OCI-LY3 (cell line): ENCODE results near the gene PLD1.

Experiments
- H2AFZ ChIP-seq: fragments of 200-600, 300-600 bp; shearing (Covaris generic); 2 replicates; pipeline ENCODE4 v1.6.0; 2014; ENCODE audit warnings: antibody characterized with exemption, low read depth, low read length
- H3K27ac ChIP-seq: fragments of 200-600, 300-600 bp; sonication (generic); 2 replicates; pipeline ENCODE4 v1.5.1; 2014; ENCODE audit warnings: mild to moderate bottlenecking, low read length, moderate library complexity, mixed read lengths
- H3K27me3 ChIP-seq: fragments of 200-600, 300-600 bp; sonication (generic); 2 replicates; pipeline ENCODE4 v1.6.1; 2014; ENCODE audit warnings: low read depth, low read length, mixed read lengths
- H3K36me3 ChIP-seq: fragments of 200-600, 300-600 bp; sonication (generic); replicated peaks from 2 replicates; pipeline ENCODE3; 2014; ENCODE audit warnings: low read depth, low read length, mixed read lengths
- H3K4me1 ChIP-seq: fragments of 300-600, 200-600 bp; sonication (generic); 2 replicates; pipeline ENCODE4 v1.6.1; 2014; ENCODE audit warnings: low read length, mixed read lengths
- H3K4me2 ChIP-seq: fragments of 200-600, 300-600 bp; sonication (generic); 2 replicates; pipeline ENCODE4 v1.6.1; 2014; ENCODE audit warnings: low read length, mixed read lengths
- H3K4me3 ChIP-seq: fragments of 300-600, 200-600 bp; sonication (generic); 2 replicates; pipeline ENCODE4 v1.5.1; 2014; ENCODE audit warnings: antibody characterized with exemption, mild to moderate bottlenecking, low read length, moderate library complexity
- H3K79me2 ChIP-seq: fragments of 300-600, 200-600 bp; shearing (Covaris generic); 2 replicates; pipeline ENCODE4 v1.6.1; 2014; ENCODE audit warnings: mild to moderate bottlenecking, low read length, mixed read lengths
- H3K9ac ChIP-seq: fragments of 300-600, 200-600 bp; shearing (Covaris generic); 2 replicates; pipeline ENCODE4 v1.6.0; 2014; ENCODE audit warnings: mild to moderate bottlenecking, low read length, moderate library complexity
- H3K9me3 ChIP-seq: fragments of 200-600, 300-600 bp; shearing (Covaris generic); 2 replicates; pipeline ENCODE4 v1.6.1; 2014; ENCODE audit warnings: low read length, mixed read lengths; ENCODE audit not compliant: insufficient read depth
- H4K20me1 ChIP-seq: fragments of 200-600, 300-600 bp; sonication (generic); 2 replicates; pipeline ENCODE4 v1.6.1; 2016; ENCODE audit warnings: low read length, mixed read lengths; ENCODE audit not compliant: insufficient read depth
- EZH2phosphoT487 ChIP-seq: fragments of 200-600 bp; shearing (Covaris generic); IDR thresholded peaks from 2 replicates; pipeline ENCODE4 v1.6.1; 2018; ENCODE audit warnings: antibody characterized with exemption, mixed run types, low read depth
- TF ChIP-seq, protein P1 (sequence below): fragments of 200-600, 300-600 bp; sonication (generic); IDR thresholded peaks from 2 replicates; pipeline ENCODE4 v1.5.1; 2014; ENCODE audit warnings: antibody characterized with exemption, low read length, low read depth

The PLD1 gene

GRCh38 chr3:171832989-171833388, 22.7 kb upstream of the PLD1 start:
- TF ChIP-seq EZH2phosphoT487, result no peak
- TF ChIP-seq, protein P1, sequence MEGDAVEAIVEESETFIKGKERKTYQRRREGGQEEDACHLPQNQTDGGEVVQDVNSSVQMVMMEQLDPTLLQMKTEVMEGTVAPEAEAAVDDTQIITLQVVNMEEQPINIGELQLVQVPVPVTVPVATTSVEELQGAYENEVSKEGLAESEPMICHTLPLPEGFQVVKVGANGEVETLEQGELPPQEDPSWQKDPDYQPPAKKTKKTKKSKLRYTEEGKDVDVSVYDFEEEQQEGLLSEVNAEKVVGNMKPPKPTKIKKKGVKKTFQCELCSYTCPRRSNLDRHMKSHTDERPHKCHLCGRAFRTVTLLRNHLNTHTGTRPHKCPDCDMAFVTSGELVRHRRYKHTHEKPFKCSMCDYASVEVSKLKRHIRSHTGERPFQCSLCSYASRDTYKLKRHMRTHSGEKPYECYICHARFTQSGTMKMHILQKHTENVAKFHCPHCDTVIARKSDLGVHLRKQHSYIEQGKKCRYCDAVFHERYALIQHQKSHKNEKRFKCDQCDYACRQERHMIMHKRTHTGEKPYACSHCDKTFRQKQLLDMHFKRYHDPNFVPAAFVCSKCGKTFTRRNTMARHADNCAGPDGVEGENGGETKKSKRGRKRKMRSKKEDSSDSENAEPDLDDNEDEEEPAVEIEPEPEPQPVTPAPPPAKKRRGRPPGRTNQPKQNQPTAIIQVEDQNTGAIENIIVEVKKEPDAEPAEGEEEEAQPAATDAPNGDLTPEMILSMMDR, result no peak
- no peaks in the 10 kb centered on the region for H3K36me3 ChIP-seq
- no peak overlapping the region for H3K27ac ChIP-seq
- no peaks in the 10 kb centered on the region for H4K20me1 ChIP-seq
- peaks cover 28% of the 10 kb centered on the region; the same call in 1 of the 2 replicates for H3K27me3 ChIP-seq
- no peak overlapping the region for H3K4me3 ChIP-seq
- H3K9me3 ChIP-seq, result no peaks in the 10 kb centered on the region
- H3K9ac ChIP-seq, result no peak overlapping the region
- H2AFZ ChIP-seq, result no peak overlapping the region
- no peaks in the 10 kb centered on the region for H3K79me2 ChIP-seq
- no peak overlapping the region for H3K4me2 ChIP-seq
- peaks cover under 1% of the 10 kb centered on the region for H3K4me1 ChIP-seq

DNA sequence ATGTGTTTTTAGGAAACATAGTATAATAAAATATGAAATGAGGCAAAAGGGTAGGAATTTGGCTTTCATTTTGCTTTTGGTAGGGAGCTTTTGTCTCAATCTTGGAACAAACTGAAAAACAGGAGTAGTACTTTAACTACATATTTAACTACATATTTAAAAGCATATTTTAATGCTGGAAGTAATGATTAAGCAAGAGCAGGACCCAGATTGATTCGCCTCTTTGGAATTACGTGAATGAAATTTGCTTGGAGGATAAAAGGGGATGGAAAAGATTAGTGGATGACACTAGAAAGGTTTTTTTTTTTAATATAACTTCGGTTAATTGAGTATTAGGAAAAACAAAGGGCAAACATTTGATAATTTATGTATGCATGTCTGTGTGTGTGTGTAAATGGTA, 21.7 kb upstream of the PLD1 start:
- Histone ChIP-seq H3K9me3 (no peaks in the 10 kb centered on the region), H3K4me1 (no peaks in the 10 kb centered on the region), H3K9ac (no peak overlapping the region), H3K4me3 (no peak overlapping the region), H4K20me1 (no peaks in the 10 kb centered on the region), H3K27me3 (peaks cover 23% of the 10 kb centered on the region; the same call in 1 of the 2 replicates), H3K27ac (no peak overlapping the region), H3K79me2 (no peaks in the 10 kb centered on the region), H2AFZ (no peak overlapping the region), H3K4me2 (no peak overlapping the region), H3K36me3 (no peaks in the 10 kb centered on the region)
- no peak for TF ChIP-seq EZH2phosphoT487
- TF ChIP-seq, protein P1, result no peak

DNA sequence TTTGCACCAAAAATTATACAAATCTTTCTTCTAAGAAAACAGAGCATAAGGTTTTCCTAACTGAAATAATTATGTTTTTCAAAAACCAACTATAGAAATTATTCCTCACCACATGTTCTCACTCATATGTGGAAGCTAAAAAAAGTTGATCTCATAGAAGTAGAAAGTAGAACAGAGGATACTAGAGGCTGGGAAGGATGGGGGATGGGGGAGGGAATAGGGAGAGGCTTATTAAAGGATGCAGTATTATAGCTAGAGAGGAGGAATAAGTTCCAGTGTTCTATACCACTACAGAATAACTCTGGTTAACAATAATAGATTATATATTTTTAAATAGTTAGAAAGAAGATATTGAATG, 20.2 kb upstream of the PLD1 start:
- Histone ChIP-seq H3K9ac (no peak overlapping the region), H3K4me3 (no peak overlapping the region), H3K79me2 (no peaks in the 10 kb centered on the region), H3K36me3 (no peaks in the 10 kb centered on the region), H3K27me3 (peaks cover 18% of the 10 kb centered on the region; the same call in 1 of the 2 replicates), H4K20me1 (no peaks in the 10 kb centered on the region), H2AFZ (no peak overlapping the region), H3K9me3 (no peaks in the 10 kb centered on the region), H3K27ac (no peak overlapping the region), H3K4me1 (no peaks in the 10 kb centered on the region), H3K4me2 (0 out of 2 replicates have a peak overlapping the region, but pooled peaks have one; percentile 36)
- TF ChIP-seq EZH2phosphoT487, result no peak
- TF ChIP-seq, protein P1, result no peak

DNA sequence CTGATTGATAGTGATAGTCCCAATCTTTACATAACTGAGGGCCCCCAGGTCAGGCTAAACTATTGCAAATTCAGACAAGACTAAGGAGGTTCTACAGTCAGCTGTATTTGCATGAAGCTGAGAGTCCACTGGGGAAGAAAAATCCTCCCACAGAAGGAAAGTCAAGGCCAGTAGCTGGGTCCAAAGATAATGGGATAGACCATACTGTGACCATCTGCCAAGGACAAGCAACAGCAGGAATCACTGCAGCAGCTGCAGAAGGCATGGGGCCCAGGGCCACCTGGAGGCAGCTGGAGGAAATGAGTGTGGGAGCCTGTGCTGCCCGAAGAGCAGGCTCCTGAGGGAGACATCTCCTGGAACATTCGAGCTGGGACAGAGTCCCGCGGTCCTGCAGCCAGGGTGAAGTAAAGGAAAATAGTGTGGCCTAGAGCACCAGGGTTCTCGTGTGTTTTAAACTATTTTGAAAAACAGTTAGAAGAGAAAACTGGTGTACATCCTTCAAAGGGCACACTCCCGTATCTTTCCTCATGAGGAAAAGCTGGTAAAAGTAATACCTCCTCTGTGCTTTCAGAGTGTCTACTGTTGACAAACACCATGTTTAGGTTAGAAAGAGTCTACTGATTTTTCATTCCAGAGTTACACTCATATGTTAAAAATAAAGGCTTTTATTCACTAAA, 19.7 kb upstream of the PLD1 start:
- Histone ChIP-seq H3K79me2 (no peaks in the 10 kb centered on the region), H4K20me1 (no peaks in the 10 kb centered on the region), H3K27ac (no peak overlapping the region), H3K9ac (no peak overlapping the region), H2AFZ (0 out of 2 replicates have a peak overlapping the region, but pooled peaks have one; percentile 57), H3K4me3 (no peak overlapping the region), H3K4me2 (peak overlapping the region; percentile 36), H3K27me3 (peaks cover 18% of the 10 kb centered on the region; the same call in 1 of the 2 replicates), H3K4me1 (no peaks in the 10 kb centered on the region), H3K36me3 (no peaks in the 10 kb centered on the region), H3K9me3 (no peaks in the 10 kb centered on the region)
- TF ChIP-seq, protein P1, result peak; percentile 55
- no peak for TF ChIP-seq EZH2phosphoT487
